HG03103 (cell line): ENCODE results near the gene TTC21A.

Experiments
- ATAC-seq: cut with Tn5 transposase; IDR thresholded peaks from one replicate; pipeline ENCODE4 v1.9.1; 2021; ENCODE audit warnings: low read depth; ENCODE audit not compliant: unreplicated experiment

The TTC21A gene

DNA sequence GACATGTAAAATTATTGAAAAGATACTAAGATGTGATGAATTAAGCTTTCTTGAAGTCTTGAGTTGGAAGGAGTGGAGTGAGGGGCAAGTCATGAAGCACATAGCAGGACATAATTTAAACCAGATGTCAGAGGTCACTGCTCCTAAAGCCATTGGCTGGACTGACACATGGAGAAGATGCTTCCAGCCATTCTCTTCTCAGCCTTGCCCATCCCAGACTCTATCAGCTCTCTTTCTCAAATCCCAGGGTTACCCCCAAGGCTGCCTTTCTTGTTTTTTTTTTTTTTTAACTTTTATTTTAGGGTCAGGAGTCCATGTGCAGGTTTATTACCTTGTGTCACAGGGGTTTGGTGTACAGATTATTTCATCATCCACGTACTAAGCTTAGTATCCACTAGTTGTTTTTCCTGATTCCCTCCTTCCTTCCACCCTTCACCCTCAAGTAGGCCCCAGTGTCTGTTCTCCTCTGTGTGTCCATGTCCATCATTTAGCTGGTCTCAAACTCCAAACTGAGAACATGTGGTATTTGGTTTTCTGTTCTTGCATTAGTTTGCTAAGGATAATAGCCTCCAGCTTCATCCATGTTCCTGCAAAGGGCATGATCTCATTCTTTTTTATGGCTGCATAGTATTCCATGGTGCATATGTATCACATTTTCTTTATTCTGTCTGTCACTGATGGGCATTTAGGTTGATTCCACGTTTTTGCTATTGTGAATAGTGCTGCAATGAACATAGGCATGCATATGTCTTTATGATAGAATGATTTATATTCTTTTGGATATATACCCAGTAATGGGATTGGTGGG lies 66.0 kb downstream of the TTC21A start:
- no peak for ATAC-seq

DNA sequence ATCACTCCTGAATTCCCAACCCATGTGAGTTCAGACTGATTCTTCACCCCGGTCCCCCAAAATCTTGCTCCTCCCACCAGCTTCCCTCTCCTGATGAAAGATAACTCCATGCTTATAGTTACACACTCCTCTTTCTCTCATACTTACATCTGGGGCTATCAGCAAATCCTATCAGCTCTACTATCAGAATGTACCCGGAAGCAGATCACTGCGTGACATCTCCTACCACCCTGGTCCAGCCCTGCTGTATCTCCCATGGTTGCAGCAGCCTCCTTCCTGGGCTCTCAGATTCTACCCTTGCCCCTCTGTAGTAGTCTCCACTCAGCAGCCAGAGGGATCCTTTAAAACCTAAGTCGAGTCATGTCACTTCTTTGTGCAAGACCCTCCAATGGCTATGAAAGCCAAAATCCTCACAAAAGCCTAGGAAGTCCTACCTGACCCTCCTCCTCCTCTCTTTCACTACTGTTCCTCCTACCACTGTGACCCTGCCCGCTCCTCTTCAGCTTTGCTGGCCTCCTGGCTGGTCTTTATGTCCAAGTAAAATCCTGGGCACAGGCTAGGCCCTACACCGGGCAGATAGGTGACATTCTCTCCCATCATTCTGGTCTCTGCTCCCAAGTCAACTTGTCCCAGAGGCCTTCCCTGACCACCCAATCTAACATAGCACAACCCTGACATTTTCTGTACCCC lies 68.7 kb downstream of the TTC21A start:
- ATAC-seq, result no peak

DNA sequence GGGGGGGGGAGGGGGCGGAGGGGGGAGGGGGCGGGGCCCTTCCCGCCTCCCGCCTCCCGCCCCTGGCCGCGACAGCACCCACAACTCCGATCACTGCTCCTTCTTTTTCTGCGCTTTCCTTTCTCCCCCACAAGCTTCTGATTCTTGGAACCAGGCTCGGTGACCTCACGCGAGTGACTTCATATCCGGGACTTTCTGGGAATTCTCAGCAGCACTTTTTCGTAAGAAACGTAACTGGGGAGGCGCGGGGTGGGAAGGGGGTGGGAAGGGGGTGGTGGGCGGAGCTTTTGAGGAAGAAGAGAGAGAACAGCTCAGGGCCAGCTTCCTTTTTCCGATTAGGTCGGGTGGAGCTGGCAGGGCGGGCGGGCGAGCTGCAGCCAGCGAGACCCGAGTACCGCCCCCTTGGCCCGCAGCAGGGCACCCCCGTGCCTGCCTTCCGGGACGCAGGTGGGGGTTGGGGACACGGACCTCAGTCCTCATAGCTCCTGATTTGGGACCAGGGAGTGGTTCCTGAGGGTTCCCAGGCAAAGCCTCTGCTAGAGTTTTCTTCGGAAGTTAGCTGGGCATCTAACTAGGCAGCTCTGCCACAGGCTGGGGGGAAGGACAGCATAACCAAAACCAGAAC lies 70.3 kb downstream of the TTC21A start:
- ATAC-seq, result no peak

GRCh38 chr3:39178553-39178952 lies 71.1 kb downstream of the TTC21A start:
- no peak for ATAC-seq

DNA sequence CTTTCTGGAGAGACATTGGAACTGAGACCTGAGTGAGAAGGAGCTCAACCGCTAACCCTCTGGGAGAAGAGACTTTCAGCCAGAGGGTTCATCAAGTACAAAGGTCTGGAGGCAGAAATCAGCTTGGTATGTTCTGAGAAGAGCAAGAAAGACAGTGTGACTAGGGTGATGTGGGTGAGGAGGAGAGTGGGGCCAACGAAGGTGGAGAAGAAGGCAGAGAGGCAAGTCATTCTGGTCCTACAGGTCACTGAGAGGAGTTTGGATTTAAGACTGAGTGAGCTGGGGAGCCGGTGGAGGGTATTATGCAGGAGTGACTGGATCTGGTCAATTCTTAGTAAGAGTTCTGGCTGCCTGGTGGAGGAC lies 72.7 kb downstream of the TTC21A start:
- ATAC-seq, result no peak

GRCh38 chr3:39180546-39181346 lies 73.3 kb downstream of the TTC21A start:
- peak; percentile 93 for ATAC-seq

GRCh38 chr3:39181408-39182335 lies 74.2 kb downstream of the TTC21A start:
- ATAC-seq, result no peak

DNA sequence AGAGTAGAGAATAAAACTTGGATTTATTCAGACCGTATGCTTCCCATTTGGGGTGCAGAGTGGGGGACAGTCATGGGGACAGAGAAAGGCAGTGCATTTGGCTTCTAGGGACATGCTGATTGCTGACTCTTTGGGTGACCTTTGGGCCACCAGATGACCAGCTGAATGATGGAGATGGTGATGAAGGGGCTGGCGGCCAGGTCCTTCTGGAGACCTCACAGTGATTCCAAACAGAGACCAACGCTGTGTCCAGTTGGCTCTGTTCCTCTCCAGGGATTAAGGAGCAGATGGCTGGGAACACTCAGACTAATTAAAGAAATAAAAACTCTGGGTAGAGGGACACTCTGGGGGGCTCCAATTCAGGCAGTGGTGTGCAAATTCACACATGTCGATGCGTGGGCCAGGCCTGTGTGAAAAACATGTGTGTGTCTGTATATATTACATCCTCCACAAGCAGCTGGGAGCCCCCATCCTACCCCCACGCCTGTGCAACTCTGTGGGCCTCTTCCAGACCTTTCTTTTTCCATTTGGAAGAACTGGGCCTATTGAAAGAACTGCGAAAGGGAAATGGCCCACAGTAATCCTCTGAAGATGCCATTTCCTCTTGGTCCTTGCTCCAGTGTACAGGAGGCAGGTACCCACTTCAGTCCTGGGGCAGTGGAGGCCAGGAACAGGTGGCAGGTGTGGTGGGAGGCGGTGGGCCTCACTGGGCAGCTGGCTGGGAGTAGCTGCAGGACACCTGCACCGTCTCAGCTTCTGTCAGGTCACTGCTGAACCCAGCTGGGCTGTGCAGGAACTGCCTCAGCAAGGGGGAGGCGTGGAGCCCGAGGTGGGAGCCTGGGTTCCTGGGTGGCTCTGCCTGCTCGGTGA lies 76.0 kb downstream of the TTC21A start:
- no peak for ATAC-seq

DNA sequence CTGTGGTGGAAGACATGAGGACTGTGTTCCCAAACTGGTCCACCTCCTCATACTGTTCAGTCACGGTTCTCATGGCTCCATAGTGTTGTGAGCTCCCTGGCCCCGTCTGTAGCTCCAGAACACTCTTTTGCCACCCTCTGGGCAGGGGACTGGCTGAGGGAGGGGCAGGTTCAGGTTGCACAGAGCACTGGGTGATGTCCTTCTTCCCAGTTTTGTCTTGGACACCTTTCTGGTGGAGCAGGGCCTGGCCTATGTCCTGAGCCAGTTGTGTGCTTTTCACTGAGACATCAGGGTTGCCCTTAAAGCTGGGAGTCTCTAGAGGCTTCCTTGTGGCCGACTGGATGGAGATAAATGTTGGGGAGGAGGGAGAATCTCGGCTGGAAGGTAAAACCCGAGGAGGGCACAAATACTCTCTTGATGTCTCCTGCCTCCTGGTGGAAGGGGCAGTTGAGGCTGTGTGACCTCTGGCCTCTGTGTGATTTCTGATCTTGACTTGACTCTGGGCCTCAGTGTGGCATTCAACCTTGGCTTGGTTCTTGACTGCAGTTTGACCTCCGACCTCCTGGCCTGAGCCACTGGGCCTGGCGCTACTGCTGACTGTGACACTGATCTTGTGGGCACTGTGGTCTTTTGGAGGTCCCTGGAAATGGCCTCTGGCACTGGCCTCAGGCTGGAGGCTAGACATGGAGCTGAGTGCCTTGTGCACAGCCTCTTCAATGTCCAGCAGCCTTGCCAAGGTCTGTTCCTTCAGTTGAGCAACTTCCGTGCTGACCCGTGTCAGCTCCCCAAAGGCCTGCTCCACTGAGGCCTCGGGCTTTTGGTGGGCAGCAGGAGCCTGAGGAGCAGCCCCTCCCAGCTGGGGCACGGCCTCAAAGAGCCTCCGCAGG lies 76.8 kb downstream of the TTC21A start:
- ATAC-seq, result no peak

GRCh38 chr3:39184968-39185285 lies 77.4 kb downstream of the TTC21A start:
- no peak for ATAC-seq

DNA sequence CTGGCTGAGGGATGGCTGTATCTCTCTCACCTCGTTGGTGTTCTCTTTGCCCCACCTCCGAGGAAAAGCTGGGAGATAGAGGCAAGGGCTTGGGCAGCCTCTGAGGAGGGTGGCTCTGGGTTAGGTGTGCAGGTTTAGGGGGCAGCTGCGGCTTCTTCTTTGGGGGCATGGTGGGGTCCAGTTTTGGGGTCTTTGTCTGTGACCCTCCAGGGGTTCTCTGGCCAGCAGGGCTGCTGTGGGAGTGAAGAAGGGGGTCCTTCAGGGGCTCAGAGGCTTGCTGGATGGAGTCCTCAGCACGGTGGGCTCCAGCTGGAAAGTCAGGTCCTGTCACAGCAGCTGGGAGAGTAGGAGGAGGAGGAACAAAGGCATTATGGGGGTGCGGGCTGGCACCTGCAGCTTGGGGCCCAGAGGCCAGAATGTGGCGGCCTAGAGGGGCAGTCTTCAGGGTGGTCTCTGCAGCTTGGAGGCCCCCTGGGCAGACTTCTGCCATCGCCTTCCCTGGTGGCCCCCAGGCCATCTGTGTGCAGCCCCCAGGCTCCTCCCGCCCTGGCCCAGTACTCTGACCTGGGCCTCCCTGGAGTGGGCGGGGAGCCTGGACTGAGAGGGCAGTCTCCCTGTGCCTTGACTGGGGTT lies 78.0 kb downstream of the TTC21A start:
- ATAC-seq, result no peak

DNA sequence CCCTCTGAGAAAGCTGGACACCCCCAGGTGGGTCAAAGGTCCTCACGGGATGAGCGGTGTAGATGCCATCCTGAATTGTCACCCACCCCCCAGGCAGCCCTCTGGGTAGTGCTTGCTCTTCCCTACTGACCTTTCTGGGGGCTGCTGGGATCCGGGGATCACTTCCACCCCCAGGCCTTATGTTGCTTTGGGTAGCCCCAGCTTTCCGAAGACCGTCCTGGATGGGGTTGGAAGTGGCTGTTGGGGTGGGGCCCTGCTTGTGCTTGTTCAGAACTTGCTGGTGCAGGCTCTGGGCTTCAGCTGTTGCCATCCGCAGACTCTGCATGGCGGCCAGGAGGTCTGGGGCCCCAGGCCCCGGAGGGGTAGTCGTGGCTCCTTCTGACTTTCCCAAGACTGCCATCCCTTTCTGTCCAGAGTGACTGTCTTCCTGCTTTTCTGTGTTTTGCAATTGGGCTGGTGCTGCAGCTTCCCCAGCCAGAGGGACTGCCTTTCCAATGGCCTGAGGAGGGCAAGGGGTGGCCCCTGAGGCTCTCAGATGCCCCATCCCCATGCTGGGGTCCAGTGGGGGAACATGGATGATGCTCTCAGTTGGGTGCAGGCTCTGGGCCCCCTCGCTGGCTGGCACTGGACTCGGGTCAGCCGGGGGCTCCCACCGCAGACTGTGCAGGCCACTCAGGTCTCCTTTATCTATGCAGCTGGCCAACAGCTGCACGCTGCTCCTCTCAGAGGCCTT lies 78.6 kb downstream of the TTC21A start:
- no peak for ATAC-seq

GRCh38 chr3:39186692-39187151 lies 79.2 kb downstream of the TTC21A start:
- ATAC-seq, result no peak

DNA sequence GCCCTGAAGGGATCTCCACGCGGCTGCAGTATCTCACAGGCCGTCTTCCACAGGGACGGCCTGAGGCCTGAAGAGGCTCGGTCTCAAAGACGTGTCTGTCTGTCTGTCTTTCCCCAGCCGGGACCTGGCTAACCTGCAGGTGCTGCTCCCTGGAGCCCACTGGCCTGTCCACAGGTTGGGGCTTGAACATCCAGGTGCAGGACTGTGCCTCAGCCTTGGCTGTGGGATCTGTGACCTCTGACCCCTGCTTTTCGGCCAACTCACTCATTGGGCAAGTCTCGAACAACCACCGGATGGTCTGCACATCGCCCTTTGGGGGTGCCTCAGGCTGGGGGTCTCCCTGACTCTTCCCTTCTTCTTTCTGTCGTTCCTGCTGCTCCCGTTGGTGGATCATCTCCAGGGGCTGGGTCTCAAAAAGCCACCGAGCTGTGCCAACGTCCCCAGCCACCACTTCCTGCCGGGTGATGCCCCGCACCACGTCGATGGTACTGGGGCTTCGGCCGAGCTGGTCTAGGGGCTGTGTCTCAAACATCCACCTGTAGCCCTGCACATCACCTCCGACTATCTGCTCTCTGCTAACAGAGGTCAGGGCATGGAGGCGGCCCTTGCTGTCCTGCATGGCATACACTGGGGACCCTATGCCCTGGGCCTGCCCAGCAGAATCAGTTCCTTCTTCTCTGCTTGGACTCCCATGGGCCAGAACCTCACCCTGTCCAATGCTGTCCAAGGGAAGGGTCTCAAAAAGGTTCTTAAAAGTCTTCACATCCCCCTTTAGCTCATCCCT lies 80.1 kb downstream of the TTC21A start:
- no peak for ATAC-seq
